Neuronal stem cell (in vitro differentiated cells): Measurements from ENCODE around the gene C1orf116.

Source experiments
- DNase-seq: peaks from one replicate; pipeline ENCODE4 v3.0.0-alpha.2; 2013; ENCODE audit warnings: low spot score
- H2AFZ ChIP-seq: one replicate; pipeline ENCODE4 v1.6.1; 2013; ENCODE audit warnings: mild to moderate bottlenecking, low read length, inconsistent platforms
- H2AK5ac ChIP-seq: 2 replicates; pipeline ENCODE4 v1.6.1; 2013; ENCODE audit warnings: low read depth, mild to moderate bottlenecking, inconsistent platforms, low read length, moderate library complexity, mixed read lengths
- H2BK120ac ChIP-seq: 2 replicates; pipeline ENCODE4 v1.6.1; 2013; ENCODE audit warnings: low read depth, mild to moderate bottlenecking, inconsistent platforms, low read length, moderate library complexity, mixed read lengths
- H2BK12ac ChIP-seq: one replicate; pipeline ENCODE4 v1.6.1; 2013; ENCODE audit warnings: low read length, inconsistent platforms
- H2BK15ac ChIP-seq: 2 replicates; pipeline ENCODE4 v1.6.1; 2013; ENCODE audit warnings: mild to moderate bottlenecking, low read length, inconsistent platforms, mixed read lengths
- H2BK5ac ChIP-seq: one replicate; pipeline ENCODE4 v1.6.1; 2013; ENCODE audit warnings: inconsistent platforms, mild to moderate bottlenecking, low read length, moderate library complexity
- H3K14ac ChIP-seq: one replicate; pipeline ENCODE4 v1.6.1; 2013; ENCODE audit warnings: low read length, inconsistent platforms
- H3K18ac ChIP-seq: 2 replicates; pipeline ENCODE4 v1.6.1; 2013; ENCODE audit warnings: low read length, inconsistent platforms
- H3K23ac ChIP-seq: 2 replicates; pipeline ENCODE4 v1.6.1; 2013; ENCODE audit warnings: low read depth, mild to moderate bottlenecking, mixed read lengths, low read length, inconsistent platforms; ENCODE audit not compliant: poor library complexity
- H3K27ac ChIP-seq: replicated peaks from 3 replicates; pipeline ENCODE4 v1.5.1; 2013; ENCODE audit warnings: low read length, inconsistent platforms
- H3K27me3 ChIP-seq, 3 experiments: 2 replicates each; pipeline ENCODE4 v1.6.1; 2013; ENCODE audit warnings: low read length in 3 of 3, mild to moderate bottlenecking in 2 of 3, inconsistent platforms in 1 of 3, low read depth in 1 of 3, mixed read lengths in 1 of 3, moderate library complexity in 1 of 3; ENCODE audit not compliant: control insufficient read depth in 3 of 3, insufficient read depth in 3 of 3
- H3K36me3 ChIP-seq, 2 donors: replicated peaks in 1 of 2; 2 replicates each; pipeline ENCODE4 v1.6.1; 2013; ENCODE audit warnings: low read length in 2 of 2; ENCODE audit not compliant: control insufficient read depth in 2 of 2, insufficient read depth in 2 of 2
- H3K4ac ChIP-seq: 2 replicates; pipeline ENCODE4 v1.6.1; 2013; ENCODE audit warnings: inconsistent platforms, mild to moderate bottlenecking, low read length, moderate library complexity
- H3K4me1 ChIP-seq, 2 donors: 1 replicate in 1 of 2; 2 replicates in 1 of 2; pipeline ENCODE4 v1.6.1; 2013; ENCODE audit warnings: low read length in 2 of 2, low read depth in 1 of 2; ENCODE audit not compliant: control insufficient read depth in 2 of 2, insufficient read depth in 1 of 2
- H3K4me2 ChIP-seq: one replicate; pipeline ENCODE4 v1.6.1; 2013; ENCODE audit warnings: mild to moderate bottlenecking, low read length, inconsistent platforms; ENCODE audit not compliant: insufficient read depth, poor library complexity, severe bottlenecking
- H3K4me3 ChIP-seq, 2 donors: 2 replicates each; pipeline ENCODE4 v1.5.1; 2013; ENCODE audit warnings: low read length in 2 of 2, mild to moderate bottlenecking in 2 of 2, inconsistent platforms in 1 of 2, moderate library complexity in 1 of 2
- H3K79me1 ChIP-seq: one replicate; pipeline ENCODE4 v1.6.1; 2013; ENCODE audit warnings: low read depth, mild to moderate bottlenecking, inconsistent platforms, low read length, moderate library complexity
- H3K9ac ChIP-seq: one replicate; pipeline ENCODE4 v1.6.1; 2013; ENCODE audit warnings: mild to moderate bottlenecking, low read depth, low read length, inconsistent platforms; ENCODE audit not compliant: poor library complexity
- H3K9me3 ChIP-seq, 2 donors: replicated peaks in 1 of 2; 2 replicates each; pipeline versions ENCODE3 to v1.6.1; 2013; ENCODE audit warnings: low read length in 2 of 2, mild to moderate bottlenecking in 2 of 2, inconsistent platforms in 1 of 2, low read depth in 1 of 2, mixed read lengths in 1 of 2, moderate library complexity in 1 of 2; ENCODE audit not compliant: control insufficient read depth in 2 of 2, insufficient read depth in 1 of 2
- H4K8ac ChIP-seq: one replicate; pipeline ENCODE4 v1.6.1; 2013; ENCODE audit warnings: low read depth, mild to moderate bottlenecking, inconsistent platforms, low read length, moderate library complexity
- H4K91ac ChIP-seq: one replicate; pipeline ENCODE4 v1.6.1; 2013; ENCODE audit warnings: low read length, low read depth, mild to moderate bottlenecking, inconsistent platforms; ENCODE audit not compliant: poor library complexity
- WGBS, 2 donors: extraction: QIAGEN DNeasy Blood & Tissue Kit; methylation state at CpG; one replicate each; pipeline ENCODE4 v1.1.7; 2013; ENCODE audit warnings: missing lambda C conversion rate in 2 of 2, mixed read lengths in 1 of 2; ENCODE audit not compliant: insufficient read length in 2 of 2, insufficient replicate concordance in 1 of 2; ENCODE audit errors: extremely low coverage in 2 of 2; 5-methylcytosine and 5-hydroxymethylcytosine counted together

The C1orf116 gene

DNA sequence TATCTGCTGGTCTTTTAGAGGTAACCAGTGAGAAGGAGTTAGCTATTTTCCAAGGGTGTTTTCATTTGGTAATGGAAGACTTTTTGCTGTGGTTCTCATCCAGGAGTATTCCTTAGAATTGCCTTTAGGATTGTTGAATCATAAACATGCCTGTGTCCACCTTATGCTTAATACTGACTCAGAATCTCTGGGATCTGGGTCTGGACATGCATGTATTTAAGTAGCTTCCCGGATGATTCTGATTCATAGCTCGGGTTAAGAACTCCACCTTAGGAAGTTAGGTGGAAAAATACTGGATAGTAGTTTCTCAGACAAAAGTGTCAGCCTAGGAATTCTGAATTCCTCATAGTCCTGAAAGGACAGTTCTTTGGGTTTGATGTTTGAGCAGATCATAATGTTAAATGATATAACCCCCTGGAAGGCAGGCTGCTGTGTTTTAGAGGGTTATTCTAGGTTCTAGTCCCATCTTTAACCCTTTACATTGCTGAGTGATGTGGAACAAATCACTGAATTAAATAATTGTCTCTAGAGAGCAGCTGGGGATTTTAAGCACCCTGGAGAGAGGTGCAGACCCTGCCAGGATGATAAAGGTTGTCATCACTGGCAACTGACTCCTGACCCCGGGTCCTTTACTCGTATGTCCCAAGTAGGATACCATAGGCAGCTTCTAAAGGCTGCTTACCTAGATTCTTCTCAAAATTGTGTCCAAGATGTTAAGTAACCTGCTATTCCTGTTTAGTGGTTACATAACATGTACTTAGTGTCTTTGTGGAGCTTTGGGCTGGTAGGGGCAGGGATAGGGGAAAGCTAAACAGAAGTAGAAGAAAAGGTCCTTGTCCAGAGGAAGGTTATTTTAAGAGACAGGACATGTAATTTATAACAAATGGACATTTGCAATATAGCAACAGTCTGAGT, 41.6 kb upstream of the C1orf116 start:
- H3K4me1 ChIP-seq, result no peaks in the 10 kb centered on the region
- no peak overlapping the region for H2BK120ac ChIP-seq
- H3K27ac ChIP-seq, result no peak overlapping the region
- H3K18ac ChIP-seq, result no peak overlapping the region
- WGBS, 2 donors, result no CpG with 5 or more reads among the region's 4 CpGs
- H3K27me3 ChIP-seq, result no peaks in the 10 kb centered on the region
- H3K4ac ChIP-seq, result no peak overlapping the region
- H2AFZ ChIP-seq, result no peak overlapping the region
- H3K14ac ChIP-seq, result no peak overlapping the region
- H3K9me3 ChIP-seq, result no peaks in the 10 kb centered on the region
- no peak overlapping the region for H3K9ac ChIP-seq
- H3K36me3 ChIP-seq, result peaks cover 0 to 3% of the 10 kb centered on the region in 2 donors
- no peak overlapping the region for H2BK15ac ChIP-seq
- DNase-seq, result no peak
- H3K23ac ChIP-seq, result no peak overlapping the region
- H4K91ac ChIP-seq, result no peak overlapping the region
- no peak overlapping the region for H2BK12ac ChIP-seq
- no peak overlapping the region for H3K4me3 ChIP-seq
- no peaks in the 10 kb centered on the region for H3K79me1 ChIP-seq
- H2AK5ac ChIP-seq, result no peak overlapping the region
- no peak overlapping the region for H3K4me2 ChIP-seq
- no peak overlapping the region for H4K8ac ChIP-seq
- H2BK5ac ChIP-seq, result no peak overlapping the region

DNA sequence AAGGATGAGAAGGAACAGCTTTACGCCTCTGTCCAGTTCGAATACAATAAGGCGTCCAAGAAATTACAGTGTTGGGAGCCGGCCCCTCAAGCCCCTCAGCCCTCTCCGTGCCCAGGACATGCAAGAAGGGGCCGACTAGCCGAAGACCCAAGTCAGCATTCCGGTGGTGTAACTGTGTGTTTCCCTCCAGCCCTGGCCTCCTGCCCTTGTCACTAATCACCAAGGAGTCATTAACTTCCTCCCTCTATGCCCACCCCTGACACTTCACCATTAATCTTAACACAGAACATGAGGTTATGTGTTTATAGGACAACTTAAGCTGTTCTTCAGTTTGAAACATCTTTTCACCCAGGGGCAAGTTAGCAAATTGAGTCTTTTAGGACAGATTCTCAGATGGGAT, 39.7 kb upstream of the C1orf116 start:
- Histone ChIP-seq H3K18ac (no peak overlapping the region), H4K8ac (no peak overlapping the region), H4K91ac (no peak overlapping the region), H2AK5ac (no peak overlapping the region), H3K79me1 (no peaks in the 10 kb centered on the region), H2BK15ac (no peak overlapping the region), H3K4me2 (no peak overlapping the region), H2BK5ac (no peak overlapping the region), H2BK120ac (no peak overlapping the region), H3K9ac (no peak overlapping the region), H3K36me3 (peaks cover 0 to 6% of the 10 kb centered on the region in 2 donors), H3K27me3 (no peaks in the 10 kb centered on the region), H3K27ac (no peak overlapping the region), H3K14ac (no peak overlapping the region), H3K4ac (no peak overlapping the region), H3K9me3 (no peaks in the 10 kb centered on the region), H3K4me3 (no peak overlapping the region), H3K4me1 (no peaks in the 10 kb centered on the region), H2BK12ac (no peak overlapping the region), H3K23ac (no peak overlapping the region), H2AFZ (no peak overlapping the region)
- WGBS, 2 donors, result no CpG with 5 or more reads among the region's 8 CpGs
- DNase-seq, result no peak

DNA sequence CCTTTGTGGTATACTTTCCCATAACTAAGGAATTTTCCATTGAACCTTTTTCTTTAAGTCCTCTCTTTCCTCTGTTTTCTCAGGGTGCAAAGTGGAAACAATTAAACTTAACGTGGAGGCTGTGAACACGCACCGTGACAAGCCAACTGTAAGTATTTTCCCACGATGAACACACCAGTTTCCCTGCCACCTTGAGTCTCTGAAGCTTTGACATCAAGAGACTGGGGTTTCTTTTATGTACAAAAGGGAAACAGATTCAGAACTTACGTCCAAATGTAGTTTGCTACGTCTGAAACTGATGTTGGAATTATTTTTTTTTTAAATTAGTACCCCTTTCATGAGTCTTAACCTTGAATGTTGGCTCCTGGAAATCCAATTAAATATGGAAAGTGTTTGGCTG, 38.9 kb upstream of the C1orf116 start:
- no peaks in the 10 kb centered on the region for H3K79me1 ChIP-seq
- WGBS, 2 donors, result no CpG with 5 or more reads among the region's 6 CpGs

DNA sequence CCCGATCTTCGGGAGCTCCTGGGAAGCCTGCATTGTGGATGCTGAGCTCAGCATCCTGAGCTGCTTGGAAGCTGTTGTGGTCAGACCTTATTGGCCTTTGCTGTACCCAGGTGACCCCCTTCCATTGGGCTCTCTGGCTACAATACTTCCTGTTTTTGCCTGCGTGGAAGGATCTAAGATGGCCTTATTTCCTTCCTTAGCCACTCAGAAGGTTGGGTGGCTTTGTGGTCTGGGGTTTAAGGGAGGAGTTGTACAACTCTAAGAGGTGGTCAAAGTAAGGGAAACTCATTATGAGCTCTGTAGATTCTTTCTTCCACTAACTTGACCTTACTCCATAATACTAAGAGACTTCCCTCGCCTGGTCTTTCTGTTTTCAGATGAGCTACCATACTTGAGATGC, 38.3 kb upstream of the C1orf116 start:
- Histone ChIP-seq H4K8ac (no peak overlapping the region), H2BK120ac (no peak overlapping the region), H3K9me3 (no peaks in the 10 kb centered on the region), H2BK15ac (no peak overlapping the region), H3K4ac (no peak overlapping the region), H3K23ac (no peak overlapping the region), H3K4me2 (no peak overlapping the region), H3K4me3 (no peak overlapping the region), H2BK5ac (no peak overlapping the region), H2BK12ac (no peak overlapping the region), H2AK5ac (no peak overlapping the region), H4K91ac (no peak overlapping the region), H2AFZ (no peak overlapping the region), H3K14ac (no peak overlapping the region), H3K79me1 (no peaks in the 10 kb centered on the region), H3K36me3 (peaks cover 2 to 6% of the 10 kb centered on the region in 2 donors), H3K4me1 (no peaks in the 10 kb centered on the region), H3K9ac (no peak overlapping the region), H3K27me3 (no peaks in the 10 kb centered on the region), H3K18ac (no peak overlapping the region), H3K27ac (no peak overlapping the region)
- WGBS, 2 donors, result no CpG with 5 or more reads among the region's 4 CpGs
- DNase-seq, result no peak

More for the DNA sequence above, 38.9 kb upstream of the C1orf116 start:
- no peak overlapping the region for H2BK12ac ChIP-seq
- H3K4me1 ChIP-seq, result no peaks in the 10 kb centered on the region
- no peak overlapping the region for H4K91ac ChIP-seq
- H2AK5ac ChIP-seq, result no peak overlapping the region
- H3K4me3 ChIP-seq, result no peak overlapping the region
- H3K27me3 ChIP-seq, result no peaks in the 10 kb centered on the region
- no peak overlapping the region for H2AFZ ChIP-seq
- H3K18ac ChIP-seq, result no peak overlapping the region
- H4K8ac ChIP-seq, result no peak overlapping the region
- no peak overlapping the region for H3K4me2 ChIP-seq
- no peaks in the 10 kb centered on the region for H3K9me3 ChIP-seq
- no peak overlapping the region for H2BK120ac ChIP-seq
- no peak for DNase-seq
- peaks cover 0 to 6% of the 10 kb centered on the region in 2 donors for H3K36me3 ChIP-seq
- H2BK5ac ChIP-seq, result no peak overlapping the region
- no peak overlapping the region for H2BK15ac ChIP-seq
- no peak overlapping the region for H3K14ac ChIP-seq
- no peak overlapping the region for H3K23ac ChIP-seq
- no peak overlapping the region for H3K9ac ChIP-seq
- no peak overlapping the region for H3K4ac ChIP-seq
- H3K27ac ChIP-seq, result no peak overlapping the region
